ENCODE measurements around the gene BAMBI. TPM values are rescaled to one million over a fixed set of nuclear protein-coding genes. Genes with fewer than 3 reads are reported as not detected.

Gene BAMBI
- total RNA-seq, 1 experiment from 2014 or later = 3.3 TPM

- CTCF ChIA-PET = no interaction called here
- peaks cover 17% of the 10 kb centered on the region for H3K4me1 ChIP-seq (replicated peaks; ENCODE audit: insufficient read depth)
- TF ChIP-seq CTCF (conservative IDR thresholded peaks at IDR 0.05) = no peak
- no peak for TF ChIP-seq EZH2 (IDR thresholded peaks at IDR 0.05; ENCODE audit: low read depth)
- no peaks in the 10 kb centered on the region for H3K9me2 ChIP-seq (ENCODE audit: insufficient read depth)
- intact Hi-C loops (cut with micrococcal nuclease; ENCODE audit: unreplicated experiment) = no loop called here
- no peak for DNase-seq
- H3F3A ChIP-seq (ENCODE audit: insufficient read depth, low read depth) = no peaks in the 10 kb centered on the region
- no peaks in the 10 kb centered on the region for H3K36me3 ChIP-seq (ENCODE audit: low read depth)
- POLR2A ChIA-PET (ENCODE audit: unreplicated experiment) = no interaction called here
- no peaks in the 10 kb centered on the region for H4K20me1 ChIP-seq (ENCODE audit: insufficient read depth)
- no peaks in the 10 kb centered on the region for H3K27me3 ChIP-seq (ENCODE audit: insufficient read depth, low read depth)
- no peaks in the 10 kb centered on the region for H3K9me3 ChIP-seq (ENCODE audit: insufficient read depth, low read depth)
- no peak overlapping the region for H3K27ac ChIP-seq
- no peak overlapping the region for H3K4me2 ChIP-seq
- BruUV-seq (replicated peaks) = no TSS peak
- H3K79me2 ChIP-seq (ENCODE audit: low read depth) = no peaks in the 10 kb centered on the region
- H2AFZ ChIP-seq = no peak overlapping the region
- H3K4me3 ChIP-seq = no peak overlapping the region
Observed at GRCh38 chr10:28715757-28716156, 38.4 kb downstream of the BAMBI start.

- H3K27ac ChIP-seq = no peak overlapping the region
- no peaks in the 10 kb centered on the region for H4K20me1 ChIP-seq (ENCODE audit: insufficient read depth)
- POLR2A ChIA-PET (ENCODE audit: unreplicated experiment) = interaction anchor here (0.6 kb wide), 1 partner anchor 30 kb away, joined by 3 read pairs; no protein-coding TSS in a partner anchor
- no peaks in the 10 kb centered on the region for H3F3A ChIP-seq (ENCODE audit: insufficient read depth, low read depth)
- no TSS peak for BruUV-seq (replicated peaks)
- CTCF ChIA-PET = no interaction called here
- H3K9me2 ChIP-seq (ENCODE audit: insufficient read depth) = no peaks in the 10 kb centered on the region
- peaks cover 17% of the 10 kb centered on the region for H3K4me1 ChIP-seq (replicated peaks; ENCODE audit: insufficient read depth)
- H2AFZ ChIP-seq = no peak overlapping the region
- DNase-seq = no peak
- H3K27me3 ChIP-seq (ENCODE audit: insufficient read depth, low read depth) = no peaks in the 10 kb centered on the region
- no peaks in the 10 kb centered on the region for H3K36me3 ChIP-seq (ENCODE audit: low read depth)
- no peak overlapping the region for H3K4me2 ChIP-seq
- intact Hi-C loops (cut with micrococcal nuclease; ENCODE audit: unreplicated experiment) = no loop called here
- H3K79me2 ChIP-seq (ENCODE audit: low read depth) = no peaks in the 10 kb centered on the region
- no peak overlapping the region for H3K4me3 ChIP-seq
- no peak for TF ChIP-seq EZH2 (IDR thresholded peaks at IDR 0.05; ENCODE audit: low read depth)
- TF ChIP-seq CTCF (conservative IDR thresholded peaks at IDR 0.05) = no peak
- no peaks in the 10 kb centered on the region for H3K9me3 ChIP-seq (ENCODE audit: insufficient read depth, low read depth)
Observed at GRCh38 chr10:28716748-28717147, 39.4 kb downstream of the BAMBI start.

GRCh38 chr10:28717656-28718201 is 40.4 kb downstream of the BAMBI start:
- Histone ChIP-seq H3K79me2 (ENCODE audit: low read depth) (no peaks in the 10 kb centered on the region), H3K36me3 (ENCODE audit: low read depth) (no peaks in the 10 kb centered on the region), H3K9me3 (ENCODE audit: insufficient read depth, low read depth) (no peaks in the 10 kb centered on the region), H3K4me2 (no peak overlapping the region), H3K4me3 (no peak overlapping the region), H2AFZ (no peak overlapping the region), H4K20me1 (ENCODE audit: insufficient read depth) (no peaks in the 10 kb centered on the region), H3K27me3 (ENCODE audit: insufficient read depth, low read depth) (no peaks in the 10 kb centered on the region), H3K4me1 (replicated peaks; ENCODE audit: insufficient read depth) (peaks cover 17% of the 10 kb centered on the region), H3F3A (ENCODE audit: insufficient read depth, low read depth) (no peaks in the 10 kb centered on the region), H3K9me2 (ENCODE audit: insufficient read depth) (no peaks in the 10 kb centered on the region), H3K27ac (no peak overlapping the region)
- no TSS peak for BruUV-seq (replicated peaks)
- intact Hi-C loops (cut with micrococcal nuclease; ENCODE audit: unreplicated experiment) = no loop called here
- ChIA-PET CTCF (no interaction called here), POLR2A (ENCODE audit: unreplicated experiment) (no interaction called here)
- DNase-seq = no peak
- no peak for TF ChIP-seq CTCF (conservative IDR thresholded peaks at IDR 0.05)
- TF ChIP-seq EZH2 (IDR thresholded peaks at IDR 0.05; ENCODE audit: low read depth) = no peak

Data from PC-9 (cell line).